Psoas muscle (tissue), 8 donors: ENCODE data around the gene RGS14. TPM values are rescaled to one million over a fixed set of nuclear protein-coding genes. Genes with fewer than 3 reads are reported as not detected.

Experiments used
- ATAC-seq, 4 donors: fragments of 200-7000 bp; cut with Tn5 transposase; one replicate each; pipeline ENCODE4 v1.9.1; 2020; ENCODE audit warnings: moderate library complexity in 3 of 4, mild to moderate bottlenecking in 2 of 4
- DNase-seq, 2 donors: peaks; one replicate each; pipeline ENCODE4 v3.0.0-alpha.2; 2020
- H3K27ac ChIP-seq: fragments of 200-600 bp; one replicate; pipeline ENCODE4 v1.8.0; 2022
- H3K27me3 ChIP-seq, 3 donors: fragments of 200-600 bp in 1 of 3; one replicate each; pipeline versions ENCODE4 v1.6.1 to v1.8.0; 2013 to 2022; ENCODE audit warnings: low read length in 2 of 3, mild to moderate bottlenecking in 2 of 3, moderate library complexity in 1 of 3; ENCODE audit not compliant: insufficient read depth in 3 of 3
- H3K36me3 ChIP-seq, 2 donors: fragments of 200-600 bp in 1 of 2; one replicate each; pipeline versions ENCODE4 v1.6.1 to v1.8.0; 2013 to 2022; ENCODE audit warnings: low read depth in 1 of 2, mild to moderate bottlenecking in 1 of 2, moderate library complexity in 1 of 2; ENCODE audit not compliant: insufficient read depth in 1 of 2
- H3K4me1 ChIP-seq: fragments of 200-600 bp; one replicate; pipeline ENCODE4 v1.8.0; 2022
- H3K4me3 ChIP-seq: fragments of 200-600 bp; one replicate; pipeline ENCODE4 v1.8.0; 2022; ENCODE audit warnings: mild to moderate bottlenecking
- H3K9me3 ChIP-seq: fragments of 200-600 bp; one replicate; pipeline ENCODE4 v1.8.0; 2022
- WGBS, 3 donors: extraction: QIAGEN DNeasy Blood & Tissue Kit; methylation state at CpG; one replicate each; pipeline versions ENCODE4 v1.1.6 to v1.1.7; 2013; 5-methylcytosine and 5-hydroxymethylcytosine counted together
- intact Hi-C, 2 donors: fragments of 100-400 bp; cut with DNase I; formaldehyde crosslinking; loops; one replicate each; pipeline versions ENCODE4 v1.11.0 to v1.14.2; 2022
- polyA plus RNA-seq, 3 donors: library from polyadenylated mRNA; stranded (reverse); fragments of 200-250 nt; gene quantifications; one replicate each; pipeline ENCODE4 v1.2.3, GENCODE V29; 2013
- total RNA-seq, 4 donors: library from RNA; stranded (reverse); fragmentation: NEBNext Ultra II Directional in 2 of 4; extraction: Animal tissue kit (Norgen Biotek cat#: 25700) in 2 of 4; gene quantifications; one replicate each; pipeline versions ENCODE4 v1.2.1 to v1.2.4, GENCODE V29; 2021 to 2023
- TF ChIP-seq, protein P1 (sequence below): fragments of 200-600 bp; IDR thresholded peaks from one replicate; pipeline ENCODE4 v1.8.0; 2022; ENCODE audit warnings: antibody characterized with exemption
- donor health status: healthy with polysubstance abuse.
- donor health status: DM: no; HTN: no; CAD: no; lungs with moderate emphysema.
- donor health status: Bipolar disorder and iron deficiency.
- donor health status: healthy.
- donor health status: DM: yes; HTN: yes; CAD: no.
- donor health status: DM: no; HTN: no; CAD: no.
- donor health status: DM: no; HTN: no; CAD: no.
- donor health status: DM: yes; HTN: yes; CAD: no.

Gene RGS14
- total and polyA plus RNA-seq, 7 donors = 3.6 to 23.2 (median 10.0) TPM

DNA sequence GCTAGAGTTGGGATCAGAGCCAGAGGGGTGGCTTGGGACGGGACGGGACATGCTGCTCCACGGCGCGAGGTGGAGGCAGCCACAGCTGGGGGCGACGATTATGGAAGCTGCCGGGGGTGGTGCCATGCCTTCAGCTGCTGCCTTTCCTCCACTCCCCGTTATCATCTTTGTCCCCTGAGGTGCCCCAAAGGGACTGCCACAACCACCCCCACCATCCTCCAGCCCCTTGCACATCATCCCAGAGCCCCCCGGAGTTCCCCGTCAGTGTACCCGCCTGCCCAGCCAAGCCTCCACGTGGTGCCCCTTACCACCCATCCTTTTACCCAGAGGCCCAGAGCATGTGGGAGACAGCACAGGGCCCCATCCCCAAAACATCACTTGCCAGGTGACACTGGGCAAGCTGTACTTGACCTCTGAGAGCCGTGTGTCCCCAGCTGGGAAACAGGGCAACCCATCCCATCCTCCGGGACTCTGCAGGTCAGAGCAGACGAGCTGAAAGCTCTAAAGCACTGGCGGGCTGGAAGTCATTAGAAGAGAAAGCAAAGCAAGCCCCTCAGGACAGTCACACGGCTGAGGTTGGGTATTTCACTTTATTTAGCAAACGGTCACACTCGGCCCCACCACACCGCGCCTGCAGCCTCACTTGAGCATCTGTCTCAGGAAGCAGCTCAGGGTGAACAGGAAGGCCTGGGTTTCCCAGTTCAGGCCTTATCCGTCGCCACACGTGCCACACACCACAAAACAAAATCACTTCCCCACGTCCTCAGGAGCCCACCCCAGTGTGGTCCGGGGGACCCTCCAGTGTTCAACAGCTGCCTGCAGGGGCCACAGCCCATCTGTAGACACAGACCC, 26.5 kb upstream of the RGS14 start:
- Histone ChIP-seq H3K4me1 (peaks cover 8% of the 10 kb centered on the region), H3K36me3 (peaks cover 6 to 82% of the 10 kb centered on the region in 2 donors), H3K27ac (no peak overlapping the region), H3K4me3 (no peak overlapping the region), H3K27me3 (no peaks in the 10 kb centered on the region), H3K9me3 (no peaks in the 10 kb centered on the region)
- no peak for ATAC-seq
- TF ChIP-seq, protein P1, sequence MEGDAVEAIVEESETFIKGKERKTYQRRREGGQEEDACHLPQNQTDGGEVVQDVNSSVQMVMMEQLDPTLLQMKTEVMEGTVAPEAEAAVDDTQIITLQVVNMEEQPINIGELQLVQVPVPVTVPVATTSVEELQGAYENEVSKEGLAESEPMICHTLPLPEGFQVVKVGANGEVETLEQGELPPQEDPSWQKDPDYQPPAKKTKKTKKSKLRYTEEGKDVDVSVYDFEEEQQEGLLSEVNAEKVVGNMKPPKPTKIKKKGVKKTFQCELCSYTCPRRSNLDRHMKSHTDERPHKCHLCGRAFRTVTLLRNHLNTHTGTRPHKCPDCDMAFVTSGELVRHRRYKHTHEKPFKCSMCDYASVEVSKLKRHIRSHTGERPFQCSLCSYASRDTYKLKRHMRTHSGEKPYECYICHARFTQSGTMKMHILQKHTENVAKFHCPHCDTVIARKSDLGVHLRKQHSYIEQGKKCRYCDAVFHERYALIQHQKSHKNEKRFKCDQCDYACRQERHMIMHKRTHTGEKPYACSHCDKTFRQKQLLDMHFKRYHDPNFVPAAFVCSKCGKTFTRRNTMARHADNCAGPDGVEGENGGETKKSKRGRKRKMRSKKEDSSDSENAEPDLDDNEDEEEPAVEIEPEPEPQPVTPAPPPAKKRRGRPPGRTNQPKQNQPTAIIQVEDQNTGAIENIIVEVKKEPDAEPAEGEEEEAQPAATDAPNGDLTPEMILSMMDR = no peak
- intact Hi-C loops = no loop called here
- no peak for DNase-seq
- WGBS, 3 donors = 78 to 80% (median 78%) methylated on average over 25 to 27 of the region's 27 CpGs

DNA sequence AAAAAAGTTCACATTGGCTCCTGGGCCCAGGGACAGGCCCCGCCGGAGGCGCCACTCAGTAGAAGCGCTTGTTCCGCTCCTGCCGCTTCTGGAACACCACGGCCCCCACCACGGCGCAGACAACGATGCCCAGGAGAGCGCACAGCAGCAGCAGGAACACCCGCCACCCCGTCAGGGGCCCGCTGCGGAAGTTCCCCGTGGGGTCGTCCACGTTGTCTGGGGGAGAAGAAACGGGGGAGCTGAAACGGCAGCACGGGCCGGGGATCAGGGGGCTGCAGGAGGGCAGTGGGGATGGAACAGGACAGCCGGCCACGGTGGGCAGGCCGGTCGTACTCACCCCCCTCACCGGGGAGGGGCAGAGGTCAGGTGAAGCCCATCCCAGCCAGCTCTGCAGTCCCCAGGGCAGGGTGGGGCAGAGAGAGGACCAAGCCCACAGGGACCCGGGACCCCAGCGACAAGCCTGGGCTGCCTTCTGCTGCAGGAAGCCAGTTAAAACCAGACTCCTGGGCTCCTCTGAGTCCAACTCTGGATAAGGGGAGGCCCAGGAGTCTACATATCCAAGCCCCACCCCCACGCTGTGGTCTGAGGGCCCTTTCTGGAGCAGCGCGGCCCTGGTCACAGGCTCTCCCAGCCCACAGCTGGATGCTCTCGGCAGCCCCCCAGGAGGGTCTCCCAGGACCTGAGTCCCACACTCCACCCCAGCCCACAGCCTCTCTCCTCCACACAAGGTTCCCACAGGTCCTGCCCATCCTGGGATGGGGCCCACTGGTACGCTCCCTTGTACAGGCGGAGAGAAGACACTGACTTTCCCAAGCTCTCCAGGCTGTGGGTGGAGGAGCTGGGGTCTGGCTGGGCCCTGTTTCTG, 25.5 kb upstream of the RGS14 start:
- no peak overlapping the region for H3K4me3 ChIP-seq
- no peaks in the 10 kb centered on the region for H3K9me3 ChIP-seq
- no peaks in the 10 kb centered on the region for H3K27me3 ChIP-seq
- intact Hi-C loops = no loop called here
- peaks cover 8% of the 10 kb centered on the region for H3K4me1 ChIP-seq
- TF ChIP-seq, protein P1 = no peak
- no peak for ATAC-seq
- WGBS, 3 donors = 86 to 91% (median 88%) methylated on average over 34 to 35 of the region's 35 CpGs
- H3K36me3 ChIP-seq = peaks cover 6 to 88% of the 10 kb centered on the region in 2 donors
- DNase-seq = no peak
- H3K27ac ChIP-seq = no peak overlapping the region

DNA sequence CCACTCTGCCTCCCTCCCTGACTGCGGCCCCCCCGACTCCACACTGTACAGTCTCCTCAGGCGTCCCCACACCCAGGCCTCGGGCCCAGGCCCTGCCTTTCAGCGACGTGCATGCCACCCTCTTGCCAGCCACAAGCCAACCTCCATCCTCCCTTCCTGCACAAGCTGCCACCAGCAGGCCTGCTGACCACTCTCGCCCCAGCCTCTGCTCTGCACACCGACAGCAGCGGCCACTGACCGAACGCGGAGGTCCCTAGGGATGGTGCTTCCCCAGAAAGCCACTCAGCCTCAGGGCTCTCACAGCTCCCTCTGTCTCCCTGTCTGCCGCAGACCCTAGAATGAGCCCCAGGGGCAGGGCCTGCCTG, 24.8 kb upstream of the RGS14 start:
- ATAC-seq (no peak), DNase-seq (no peak)
- H3K4me3 ChIP-seq = no peak overlapping the region
- TF ChIP-seq, protein P1 = no peak
- no peaks in the 10 kb centered on the region for H3K9me3 ChIP-seq
- no peak overlapping the region for H3K27ac ChIP-seq
- no peaks in the 10 kb centered on the region for H3K27me3 ChIP-seq
- peaks cover 8% of the 10 kb centered on the region for H3K4me1 ChIP-seq
- intact Hi-C loops = no loop called here
- peaks cover 6 to 89% of the 10 kb centered on the region in 2 donors for H3K36me3 ChIP-seq
- whole genome bisulfite sequencing, 3 donors = 84 to 91% (median 86%) methylated on average over 13 of the region's 13 CpGs

DNA sequence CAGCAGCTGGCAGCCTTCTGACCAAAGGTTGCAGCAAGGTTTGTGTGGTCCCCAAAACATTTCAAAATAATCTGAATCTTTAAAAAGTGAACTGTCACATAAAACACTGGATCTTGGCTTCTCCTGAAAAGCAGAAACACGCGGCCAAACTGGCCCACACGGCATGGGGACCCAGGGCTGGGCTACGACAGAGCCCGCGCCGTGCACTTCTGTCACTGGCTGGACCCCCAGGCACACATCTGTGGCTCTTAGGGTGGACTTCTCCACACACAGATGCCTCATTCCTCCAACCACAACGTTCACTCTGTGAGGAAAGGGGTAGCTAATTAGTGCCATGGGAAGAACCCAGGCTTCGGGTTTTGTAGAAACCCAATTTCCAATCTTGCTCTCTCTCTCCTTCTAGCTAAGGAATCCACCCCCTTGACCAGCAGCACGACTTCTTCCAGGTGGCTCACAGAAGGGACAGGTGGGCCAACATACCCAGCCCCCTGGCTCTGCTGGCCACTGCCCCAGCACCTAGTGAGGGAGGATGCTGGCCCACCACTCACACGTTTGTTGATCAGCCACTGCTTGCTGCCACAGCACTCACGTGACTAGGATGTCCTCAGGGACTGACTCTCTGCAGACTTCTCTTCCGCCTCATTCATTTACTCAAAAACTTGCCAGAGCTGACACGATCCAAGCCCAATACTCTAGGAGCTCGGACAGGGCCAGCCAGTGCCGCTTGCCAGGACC, 24.1 kb upstream of the RGS14 start:
- intact Hi-C loops = no loop called here
- H3K36me3 ChIP-seq = peaks cover 6 to 92% of the 10 kb centered on the region in 2 donors
- no peaks in the 10 kb centered on the region for H3K27me3 ChIP-seq
- H3K4me3 ChIP-seq = no peak overlapping the region
- no peaks in the 10 kb centered on the region for H3K9me3 ChIP-seq
- no peak overlapping the region for H3K27ac ChIP-seq
- TF ChIP-seq, protein P1 = no peak
- ATAC-seq (no peak), DNase-seq (no peak)
- peaks cover 8% of the 10 kb centered on the region for H3K4me1 ChIP-seq
- WGBS, 3 donors = 87 to 91% (median 89%) methylated on average over 16 of the region's 16 CpGs
